Activated gamma-delta T cell treated with anti-CD3 and anti-CD28 coated beads, Interleukin-2, amount 50 U/mL, for 16 hours (primary cell): Measurements from ENCODE around the gene CCDC61.

Experiments used
- DNase-seq: peaks from one replicate; pipeline ENCODE4 v3.0.0-alpha.2; 2020; ENCODE audit warnings: low read depth

The CCDC61 gene, protein sequence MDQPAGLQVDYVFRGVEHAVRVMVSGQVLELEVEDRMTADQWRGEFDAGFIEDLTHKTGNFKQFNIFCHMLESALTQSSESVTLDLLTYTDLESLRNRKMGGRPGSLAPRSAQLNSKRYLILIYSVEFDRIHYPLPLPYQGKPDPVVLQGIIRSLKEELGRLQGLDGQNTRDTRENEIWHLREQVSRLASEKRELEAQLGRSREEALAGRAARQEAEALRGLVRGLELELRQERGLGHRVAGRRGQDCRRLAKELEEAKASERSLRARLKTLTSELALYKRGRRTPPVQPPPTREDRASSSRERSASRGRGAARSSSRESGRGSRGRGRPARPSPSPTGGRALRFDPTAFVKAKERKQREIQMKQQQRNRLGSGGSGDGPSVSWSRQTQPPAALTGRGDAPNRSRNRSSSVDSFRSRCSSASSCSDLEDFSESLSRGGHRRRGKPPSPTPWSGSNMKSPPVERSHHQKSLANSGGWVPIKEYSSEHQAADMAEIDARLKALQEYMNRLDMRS

DNA sequence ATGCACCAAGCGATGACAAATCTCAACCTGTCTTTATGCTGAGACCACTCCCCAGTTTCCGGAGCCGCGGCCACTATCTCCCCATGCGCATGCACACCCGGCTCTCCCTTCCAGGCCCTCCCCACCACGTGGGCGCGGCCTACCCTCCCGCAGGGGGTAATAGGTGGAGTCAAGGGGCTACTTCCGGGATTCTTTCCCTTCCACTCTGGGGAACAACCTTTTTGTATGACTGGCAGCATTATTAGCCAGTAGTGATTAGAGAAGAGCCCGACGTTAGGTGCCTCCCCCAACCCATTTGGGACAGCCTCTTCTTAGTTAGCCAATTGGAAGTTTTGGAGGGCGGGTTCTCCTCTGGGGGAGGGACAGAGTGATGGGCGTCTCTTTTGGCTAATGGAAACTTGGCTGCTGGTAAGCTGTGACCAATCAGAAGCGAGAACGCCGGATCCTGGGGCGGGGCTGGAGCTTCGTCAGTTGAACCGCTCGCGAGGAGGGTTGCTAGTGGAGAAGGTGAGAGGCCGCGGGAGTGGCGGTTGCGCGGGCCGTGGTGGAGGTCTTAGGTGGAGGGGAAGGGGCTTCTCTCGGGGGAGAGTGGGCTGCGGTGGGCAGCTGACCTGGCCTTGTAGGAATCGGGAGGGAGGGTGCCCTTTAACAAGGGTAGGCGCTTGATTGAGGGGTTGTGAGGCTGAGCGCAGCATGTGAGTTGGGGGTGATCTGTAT lies at the start of gene CCDC61:
TSS of gene CCDC61 (plus strand) at position 470 of the 717 bp plus-strand sequence. CDS start 7,552 bp downstream, outside the sequence.
- DNase-seq = peak; percentile 93

DNA sequence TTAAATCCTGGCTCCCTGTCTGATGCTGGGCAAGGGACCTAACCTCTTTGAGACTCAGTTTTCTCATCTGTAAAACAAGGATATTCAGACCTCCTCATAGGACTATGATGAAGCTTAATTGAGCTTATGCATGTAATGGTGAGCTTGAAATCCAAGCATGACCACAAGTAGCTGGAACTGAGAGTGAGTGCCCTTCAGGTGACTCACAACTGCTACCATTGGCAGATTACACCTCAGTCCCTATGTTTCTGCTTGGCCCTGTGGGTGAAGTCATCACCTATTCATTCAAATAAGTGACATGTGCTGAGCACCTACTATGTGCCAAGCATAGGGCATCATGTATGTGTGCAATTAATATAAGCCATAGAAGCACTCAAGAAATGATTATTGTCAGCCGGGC lies 47.3 kb upstream of the CCDC61 start:
- no peak for DNase-seq

GRCh38 chr19:45952341-45952685 lies 43.0 kb upstream of the CCDC61 start:
- no peak for DNase-seq

GRCh38 chr19:45952686-45953505 lies 42.4 kb upstream of the CCDC61 start:
- DNase-seq = no peak

GRCh38 chr19:45953676-45954075 lies 41.6 kb upstream of the CCDC61 start:
- no peak for DNase-seq

GRCh38 chr19:45954156-45954555 lies 41.1 kb upstream of the CCDC61 start:
- no peak for DNase-seq

- DNase-seq = no peak
These were observed 39.2 kb upstream of the CCDC61 start for GRCh38 chr19:45955905-45956608.

- no peak for DNase-seq
These were observed 36.9 kb upstream of the CCDC61 start for GRCh38 chr19:45958320-45958719.

DNA sequence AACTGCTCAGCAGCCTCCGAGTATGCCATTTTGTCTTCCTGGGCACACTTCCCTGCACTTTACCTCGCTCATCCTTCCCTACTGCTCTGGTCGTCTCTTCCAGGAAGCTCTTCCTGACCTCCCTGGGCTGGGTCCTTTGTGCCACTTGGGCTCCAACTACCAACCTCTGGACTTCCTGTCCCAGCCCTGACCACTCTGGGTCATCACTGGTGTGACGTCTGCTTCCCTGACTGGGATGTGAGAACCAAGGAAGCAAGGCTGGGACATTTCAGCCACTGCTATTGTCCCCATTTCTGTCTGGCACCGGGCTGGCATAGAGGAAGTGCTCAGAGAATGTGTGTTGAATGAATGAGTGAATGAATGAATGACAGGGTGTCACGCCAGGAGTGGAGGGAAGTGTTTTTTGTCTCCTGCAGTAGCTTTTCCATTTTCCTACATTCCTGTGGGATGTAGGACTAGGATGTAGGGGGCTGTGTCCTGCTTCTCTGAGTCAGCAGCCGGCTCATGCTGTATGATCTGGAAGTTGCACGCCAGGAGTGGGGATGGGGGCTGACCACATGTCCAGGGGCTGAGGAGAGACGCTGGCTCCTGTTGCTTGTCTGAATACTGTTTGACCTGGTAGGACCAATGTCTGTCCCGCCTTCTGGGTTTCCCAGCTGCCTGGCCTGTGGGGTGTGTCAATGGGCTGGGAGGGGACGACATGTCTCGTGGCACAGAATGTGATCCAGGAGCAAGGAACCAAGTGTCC lies 36.3 kb upstream of the CCDC61 start:
- DNase-seq = no peak

GRCh38 chr19:45959517-45960025 lies 35.7 kb upstream of the CCDC61 start:
- DNase-seq = no peak

- no peak for DNase-seq
These were observed 34.6 kb upstream of the CCDC61 start for GRCh38 chr19:45960595-45961235.

DNA sequence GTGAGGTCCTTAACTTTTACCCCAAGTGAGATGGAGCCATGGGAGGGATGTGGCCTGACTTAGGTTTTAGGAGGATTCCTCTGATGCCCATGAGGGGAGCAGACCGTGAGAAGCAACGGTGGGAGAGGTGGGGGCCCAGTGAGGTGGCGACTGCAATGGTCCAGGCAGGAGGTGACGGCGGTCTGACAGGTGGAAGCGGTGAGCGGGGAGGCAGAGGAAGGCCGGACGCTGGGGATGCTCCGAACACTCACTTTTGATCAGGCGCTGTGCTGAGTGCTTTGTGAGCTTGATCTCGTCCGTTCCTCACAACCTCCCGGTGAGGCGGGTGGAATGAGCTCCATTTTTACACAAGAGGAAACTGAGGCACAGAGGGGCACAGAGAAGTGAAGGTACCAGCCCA lies 33.2 kb upstream of the CCDC61 start:
- no peak for DNase-seq

DNA sequence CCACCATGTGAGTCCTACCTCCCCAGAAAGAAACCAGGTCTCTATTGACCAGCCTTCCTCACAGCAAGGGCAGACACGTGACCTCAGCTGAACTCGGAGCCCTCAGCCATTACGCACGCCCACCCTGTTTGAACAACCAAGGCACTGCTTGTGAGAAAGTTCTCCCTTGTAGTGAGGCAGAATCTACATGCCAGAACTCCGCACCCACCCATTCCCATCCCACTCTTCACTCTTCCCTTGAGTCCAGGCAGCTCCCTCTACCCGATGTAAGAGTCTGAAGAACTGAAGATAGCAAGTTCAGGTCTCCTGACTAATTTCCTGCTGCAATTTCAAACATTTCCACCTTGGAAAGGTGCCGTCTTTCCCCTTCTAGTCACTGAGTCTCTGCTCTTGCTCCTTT lies 28.0 kb upstream of the CCDC61 start:
- no peak for DNase-seq

- no peak for DNase-seq
These were observed 26.6 kb upstream of the CCDC61 start for GRCh38 chr19:45968626-45969025.

- no peak for DNase-seq
These were observed 25.6 kb upstream of the CCDC61 start for GRCh38 chr19:45969676-45970075.

GRCh38 chr19:45971260-45971902 lies 23.9 kb upstream of the CCDC61 start:
- DNase-seq = no peak

DNA sequence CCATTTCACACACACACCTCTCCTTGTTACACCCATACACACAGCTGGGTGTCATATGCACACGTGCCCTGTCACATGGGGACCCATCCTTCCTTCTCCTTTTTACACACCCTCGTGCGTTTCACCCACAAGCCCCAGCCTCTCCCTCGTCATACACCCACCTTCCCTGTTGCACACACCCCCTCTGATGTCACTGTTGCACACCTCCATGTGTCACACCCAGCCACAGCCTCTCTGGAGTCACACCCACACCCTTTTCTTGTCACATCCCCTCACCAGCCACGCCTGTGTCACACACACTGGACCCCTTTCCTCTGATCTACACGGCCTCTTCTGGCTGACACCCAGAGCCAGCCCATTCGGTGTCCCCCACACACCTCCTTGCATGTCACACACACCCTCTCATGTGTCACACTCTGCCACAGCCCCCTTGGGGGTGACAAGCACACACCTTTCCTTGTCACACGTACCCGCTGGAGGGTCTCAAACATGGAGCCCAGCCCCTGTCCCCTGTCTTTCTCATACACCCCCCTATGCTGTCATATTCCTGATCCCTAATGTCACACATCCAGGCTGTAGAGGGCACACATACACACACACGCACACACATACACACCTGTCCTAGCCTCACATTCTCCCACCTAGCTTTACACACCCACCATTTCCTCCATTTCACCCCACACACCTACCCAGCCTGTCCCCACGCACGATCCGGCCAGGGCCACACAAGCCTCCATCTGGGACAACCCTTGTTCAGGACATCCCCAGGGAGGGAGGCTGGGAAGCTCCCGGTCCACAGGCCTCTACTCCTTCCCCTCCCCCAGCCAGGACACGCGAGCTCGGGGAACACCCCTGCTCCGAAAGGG lies 23.0 kb upstream of the CCDC61 start:
- DNase-seq = no peak

DNA sequence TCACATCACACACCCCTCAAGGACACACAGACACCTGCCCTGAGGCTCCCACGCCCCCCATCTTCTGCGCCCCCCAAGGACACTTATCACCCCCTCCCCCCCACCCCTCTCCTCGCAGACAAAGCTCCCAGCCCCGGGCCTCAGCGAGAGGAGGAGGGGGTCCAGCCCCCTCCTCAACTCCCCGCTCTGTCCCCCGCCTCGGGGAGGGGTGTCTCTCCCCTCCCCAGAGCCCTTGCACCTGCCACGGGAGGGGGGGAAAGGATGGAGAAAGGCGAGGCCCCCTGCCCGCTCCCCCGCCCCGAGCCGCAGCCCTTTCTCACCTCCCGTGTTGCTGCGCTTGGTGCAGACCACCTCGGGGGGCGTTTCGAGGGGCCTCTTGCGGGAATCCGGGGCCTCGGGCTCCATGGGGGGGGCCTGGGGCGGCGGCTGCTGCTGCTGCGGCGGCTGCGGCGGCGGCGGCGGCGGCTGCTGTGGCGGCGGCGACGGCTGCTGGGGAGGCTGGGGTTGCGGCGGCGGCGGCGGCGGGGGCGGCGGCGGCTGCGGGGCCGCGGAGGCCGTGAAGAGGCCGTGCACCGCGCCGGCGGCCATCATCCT lies 22.2 kb upstream of the CCDC61 start:
- no peak for DNase-seq
